PC-9 (cell line): Measurements from ENCODE around the gene PTGIR. TPM values are rescaled to one million over a fixed set of nuclear protein-coding genes. Genes with fewer than 3 reads are reported as not detected.
A peak's percentile ranks its signal among the peaks of the same experiment; 100 is the strongest.

Source experiments
- BruUV-seq: library from RNA; stranded (reverse); fragments of 400-500 nt; replicated peaks from 2 replicates; lab custom pipeline; 2021; lab: Mats Ljungman, UMichigan
- CTCF ChIA-PET: fragments of 300-600 bp; sonication (Branson Sonifier 250); formaldehyde crosslinking; loops from one replicate; lab custom pipeline; 2022; ENCODE audit warnings: antibody characterized with exemption; lab: Charles Lee
- POLR2A ChIA-PET: fragments of 300-600 bp; sonication (Branson Sonifier 250); formaldehyde crosslinking; loops from one replicate; lab custom pipeline; 2022; ENCODE audit warnings: antibody characterized with exemption; ENCODE audit not compliant: unreplicated experiment; lab: Charles Lee
- DNase-seq, 2 experiments: peaks; one replicate each; pipeline versions ENCODE4 v3.0.0 to v3.0.0-alpha.2; 2015 to 2022; ENCODE audit warnings: mixed read lengths in 1 of 2
- H2AFZ ChIP-seq: fragments of 200-600 bp; sonication (generic); 2 replicates; pipeline ENCODE4 v1.8.1; 2017; ENCODE audit warnings: antibody characterized with exemption
- H3F3A ChIP-seq: fragments of 200-600 bp; sonication (generic); 2 replicates; pipeline ENCODE4 v1.8.1; 2017; ENCODE audit warnings: antibody characterized with exemption, mild to moderate bottlenecking, low read depth; ENCODE audit not compliant: insufficient read depth
- H3K27ac ChIP-seq: fragments of 200-600 bp; sonication (generic); 2 replicates; pipeline ENCODE4 v1.6.1; 2016; ENCODE audit warnings: mixed run types
- H3K27me3 ChIP-seq: fragments of 200-600 bp; sonication (generic); 2 replicates; pipeline ENCODE4 v1.6.1; 2016; ENCODE audit warnings: low read depth, mixed run types; ENCODE audit not compliant: insufficient read depth
- H3K36me3 ChIP-seq: fragments of 200-600 bp; sonication (generic); 2 replicates; pipeline ENCODE4 v1.6.1; 2016; ENCODE audit warnings: low read depth, mixed run types
- H3K4me1 ChIP-seq: fragments of 200-600 bp; sonication (generic); replicated peaks from 2 replicates; pipeline ENCODE4 v1.6.1; 2016; ENCODE audit warnings: mixed run types; ENCODE audit not compliant: insufficient read depth
- H3K4me2 ChIP-seq: fragments of 200-600 bp; sonication (generic); 2 replicates; pipeline ENCODE4 v1.6.1; 2017; ENCODE audit warnings: mixed run types
- H3K4me3 ChIP-seq: fragments of 200-600 bp; sonication (generic); 2 replicates; pipeline ENCODE4 v1.6.1; 2016; ENCODE audit warnings: mixed run types
- H3K79me2 ChIP-seq: fragments of 200-600 bp; sonication (generic); 2 replicates; pipeline ENCODE4 v1.6.1; 2017; ENCODE audit warnings: low read depth, mixed run types
- H3K9me2 ChIP-seq: fragments of 200-600 bp; sonication (generic); 2 replicates; pipeline ENCODE4 v1.8.1; 2017; ENCODE audit warnings: mild to moderate bottlenecking; ENCODE audit not compliant: insufficient read depth
- H3K9me3 ChIP-seq: fragments of 200-600 bp; sonication (generic); 2 replicates; pipeline ENCODE4 v1.8.1; 2016; ENCODE audit warnings: low read depth; ENCODE audit not compliant: insufficient read depth
- H4K20me1 ChIP-seq: fragments of 200-600 bp; sonication (generic); 2 replicates; pipeline ENCODE4 v1.8.1; 2017; ENCODE audit not compliant: insufficient read depth
- CTCF ChIP-seq: fragments of 200-600 bp; sonication (generic); conservative IDR thresholded peaks from 2 replicates; pipeline ENCODE4 v1.6.1; 2017; ENCODE audit warnings: mixed run types, antibody characterized with exemption, mild to moderate bottlenecking, moderate library complexity
- EZH2 ChIP-seq: fragments of 200-600 bp; sonication (generic); IDR thresholded peaks from 2 replicates; pipeline ENCODE4 v1.8.0; 2017; ENCODE audit warnings: antibody characterized with exemption, low read depth
- intact Hi-C: fragments of 100-400 bp; cut with micrococcal nuclease; formaldehyde crosslinking; loops from one replicate; pipeline ENCODE4 v1.10.0; 2022; ENCODE audit not compliant: unreplicated experiment
- total RNA-seq: library from RNA; stranded (reverse); gene quantifications from 2 replicates; pipeline ENCODE4 v1.2.3, GENCODE V29; 2021

The PTGIR gene
- total RNA-seq, 1 experiment from 2014 or later = 0.28 TPM

DNA sequence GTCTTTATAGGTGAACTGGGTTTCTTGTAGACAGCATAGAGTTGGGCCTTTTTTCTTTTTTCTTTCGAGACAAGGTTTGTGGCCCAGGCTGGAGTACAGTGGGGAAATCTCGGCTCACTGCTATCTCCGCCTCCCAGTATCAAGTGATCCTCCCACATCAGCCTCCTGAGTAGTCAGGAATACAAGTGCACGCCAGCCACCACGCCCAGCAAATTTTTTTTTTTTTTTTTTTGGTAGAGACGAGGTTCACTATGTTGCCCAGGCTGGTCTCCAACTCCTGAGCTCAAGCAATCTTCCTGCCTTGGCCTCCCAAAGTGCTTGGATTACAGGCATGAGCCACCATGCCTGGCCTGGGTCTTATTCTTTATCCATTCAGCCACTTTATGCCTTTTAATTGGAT lies 28.9 kb downstream of the PTGIR start:
- peak in 1 of 2 experiments; percentile 15 for DNase-seq
- H3F3A ChIP-seq = 0 out of 2 replicates have a peak, but pooled peaks cover 4% of the 10 kb centered on the region
- no peak overlapping the region for H2AFZ ChIP-seq
- TF ChIP-seq CTCF (no peak), EZH2 (no peak)
- no peaks in the 10 kb centered on the region for H3K79me2 ChIP-seq
- no peaks in the 10 kb centered on the region for H3K9me3 ChIP-seq
- intact Hi-C loops = no loop called here
- H3K27ac ChIP-seq = no peak overlapping the region
- no peaks in the 10 kb centered on the region for H4K20me1 ChIP-seq
- H3K9me2 ChIP-seq = no peaks in the 10 kb centered on the region
- CTCF ChIA-PET = interaction anchor here (0.6 kb wide), 1 partner anchor 73 kb away, joined by 5 read pairs; no protein-coding TSS in a partner anchor
- POLR2A ChIA-PET = interaction anchor here (0.6 kb wide), 2 partner anchors 50 to 925 kb away, joined by 3 to 4 read pairs; no protein-coding TSS in a partner anchor
- no peak overlapping the region for H3K4me3 ChIP-seq
- no peak overlapping the region for H3K4me2 ChIP-seq
- BruUV-seq = no TSS peak
- H3K4me1 ChIP-seq = no peaks in the 10 kb centered on the region
- no peaks in the 10 kb centered on the region for H3K27me3 ChIP-seq
- H3K36me3 ChIP-seq = no peaks in the 10 kb centered on the region

- Histone ChIP-seq H3K4me3 (no peak overlapping the region), H3K27ac (no peak overlapping the region), H3F3A (no peaks in the 10 kb centered on the region), H3K36me3 (no peaks in the 10 kb centered on the region), H3K4me2 (no peak overlapping the region), H3K79me2 (no peaks in the 10 kb centered on the region), H4K20me1 (no peaks in the 10 kb centered on the region), H3K9me2 (no peaks in the 10 kb centered on the region), H3K9me3 (no peaks in the 10 kb centered on the region), H2AFZ (no peak overlapping the region), H3K27me3 (no peaks in the 10 kb centered on the region), H3K4me1 (no peaks in the 10 kb centered on the region)
- no TSS peak for BruUV-seq
- TF ChIP-seq CTCF (no peak), EZH2 (no peak)
- CTCF ChIA-PET = no interaction called here
- no peak for DNase-seq
- intact Hi-C loops = no loop called here
- POLR2A ChIA-PET = no interaction called here
Observed at GRCh38 chr19:46591870-46592269, 33.0 kb downstream of the PTGIR start.

GRCh38 chr19:46591254-46591653 lies 33.6 kb downstream of the PTGIR start:
- H3K36me3 ChIP-seq = no peaks in the 10 kb centered on the region
- H3K9me2 ChIP-seq = no peaks in the 10 kb centered on the region
- no peaks in the 10 kb centered on the region for H3K9me3 ChIP-seq
- no peaks in the 10 kb centered on the region for H3F3A ChIP-seq
- no peaks in the 10 kb centered on the region for H3K4me1 ChIP-seq
- no peak overlapping the region for H3K27ac ChIP-seq
- no TSS peak for BruUV-seq
- no peaks in the 10 kb centered on the region for H3K27me3 ChIP-seq
- POLR2A ChIA-PET = no interaction called here
- H3K4me2 ChIP-seq = no peak overlapping the region
- no peak overlapping the region for H2AFZ ChIP-seq
- no peak for DNase-seq
- no peak for TF ChIP-seq CTCF
- no peak for TF ChIP-seq EZH2
- no peaks in the 10 kb centered on the region for H3K79me2 ChIP-seq
- intact Hi-C loops = no loop called here
- H4K20me1 ChIP-seq = no peaks in the 10 kb centered on the region
- no peak overlapping the region for H3K4me3 ChIP-seq
- CTCF ChIA-PET = no interaction called here
